KMS-11 (cell line): ENCODE measurements around the gene KIF16B.

Source experiments
- H2AFZ ChIP-seq: fragments of 200-600 bp; sonication (generic); 2 replicates; pipeline ENCODE4 v1.6.1; 2016; ENCODE audit warnings: antibody characterized with exemption, mixed run types, low read depth
- H3K27ac ChIP-seq: fragments of 200-600 bp; sonication (generic); 2 replicates; pipeline ENCODE4 v1.6.1; 2016; ENCODE audit warnings: mild to moderate bottlenecking, mixed run types
- H3K27me3 ChIP-seq: fragments of 200-600 bp; sonication (generic); 2 replicates; pipeline ENCODE4 v1.6.1; 2017; ENCODE audit warnings: mild to moderate bottlenecking, low read depth, mixed run types, moderate library complexity; ENCODE audit not compliant: insufficient read depth
- H3K36me3 ChIP-seq: fragments of 200-600 bp; sonication (generic); 2 replicates; pipeline ENCODE4 v1.6.1; 2017; ENCODE audit warnings: mild to moderate bottlenecking, mixed run types; ENCODE audit not compliant: insufficient read depth
- H3K4me1 ChIP-seq: fragments of 200-600 bp; sonication (generic); 2 replicates; pipeline ENCODE4 v1.6.1; 2016; ENCODE audit warnings: mild to moderate bottlenecking, low read depth, mixed run types; ENCODE audit not compliant: poor library complexity, severe bottlenecking
- H3K4me2 ChIP-seq: fragments of 200-600 bp; sonication (generic); 2 replicates; pipeline ENCODE4 v1.7.0; 2016; ENCODE audit warnings: mild to moderate bottlenecking, mixed run types
- H3K4me3 ChIP-seq: fragments of 200-600 bp; sonication (generic); IDR thresholded peaks from 2 replicates; pipeline ENCODE4 v1.6.1; 2017; ENCODE audit warnings: low read depth, low read length, mixed read lengths; ENCODE audit not compliant: insufficient read depth
- H3K79me2 ChIP-seq: fragments of 200-600 bp; sonication (generic); 2 replicates; pipeline ENCODE4 v1.6.1; 2016; ENCODE audit warnings: low read depth, mixed run types; ENCODE audit not compliant: insufficient read depth
- H3K9ac ChIP-seq: fragments of 200-600 bp; sonication (generic); 2 replicates; pipeline ENCODE4 v1.6.1; 2016; ENCODE audit warnings: mild to moderate bottlenecking, mixed run types
- H4K20me1 ChIP-seq: fragments of 200-600 bp; sonication (generic); 2 replicates; pipeline ENCODE4 v1.6.1; 2016; ENCODE audit warnings: mild to moderate bottlenecking, mixed run types; ENCODE audit not compliant: insufficient read depth
- TF ChIP-seq, protein P1 (sequence below): fragments of 200-600 bp; sonication (generic); conservative IDR thresholded peaks from 2 replicates; pipeline ENCODE4 v1.6.1; 2017; ENCODE audit warnings: low read depth, mild to moderate bottlenecking, antibody characterized with exemption, low read length, moderate library complexity, mixed read lengths

The KIF16B gene

DNA sequence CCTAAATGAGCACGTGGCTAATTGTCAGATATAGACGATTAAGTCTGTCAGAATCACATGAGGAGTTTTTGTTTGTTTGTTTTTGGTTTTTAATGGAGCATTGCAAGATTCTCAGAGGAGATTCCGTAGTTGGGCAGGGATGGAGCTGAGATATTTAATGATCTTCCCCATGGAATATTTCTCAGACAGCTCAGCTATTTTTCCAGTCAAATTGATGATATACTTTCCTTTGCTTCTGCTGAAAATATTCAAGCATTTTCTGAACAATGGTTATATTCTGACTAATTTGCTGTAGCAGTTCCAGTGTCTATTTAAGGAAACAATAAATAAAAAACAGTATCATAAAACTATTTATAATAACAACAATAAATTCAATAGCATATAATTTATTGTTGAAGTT, 348.4 kb downstream of the KIF16B start:
- TF ChIP-seq, protein P1, sequence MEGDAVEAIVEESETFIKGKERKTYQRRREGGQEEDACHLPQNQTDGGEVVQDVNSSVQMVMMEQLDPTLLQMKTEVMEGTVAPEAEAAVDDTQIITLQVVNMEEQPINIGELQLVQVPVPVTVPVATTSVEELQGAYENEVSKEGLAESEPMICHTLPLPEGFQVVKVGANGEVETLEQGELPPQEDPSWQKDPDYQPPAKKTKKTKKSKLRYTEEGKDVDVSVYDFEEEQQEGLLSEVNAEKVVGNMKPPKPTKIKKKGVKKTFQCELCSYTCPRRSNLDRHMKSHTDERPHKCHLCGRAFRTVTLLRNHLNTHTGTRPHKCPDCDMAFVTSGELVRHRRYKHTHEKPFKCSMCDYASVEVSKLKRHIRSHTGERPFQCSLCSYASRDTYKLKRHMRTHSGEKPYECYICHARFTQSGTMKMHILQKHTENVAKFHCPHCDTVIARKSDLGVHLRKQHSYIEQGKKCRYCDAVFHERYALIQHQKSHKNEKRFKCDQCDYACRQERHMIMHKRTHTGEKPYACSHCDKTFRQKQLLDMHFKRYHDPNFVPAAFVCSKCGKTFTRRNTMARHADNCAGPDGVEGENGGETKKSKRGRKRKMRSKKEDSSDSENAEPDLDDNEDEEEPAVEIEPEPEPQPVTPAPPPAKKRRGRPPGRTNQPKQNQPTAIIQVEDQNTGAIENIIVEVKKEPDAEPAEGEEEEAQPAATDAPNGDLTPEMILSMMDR, result no peak
- Histone ChIP-seq H2AFZ (no peak overlapping the region), H3K27me3 (no peaks in the 10 kb centered on the region)

DNA sequence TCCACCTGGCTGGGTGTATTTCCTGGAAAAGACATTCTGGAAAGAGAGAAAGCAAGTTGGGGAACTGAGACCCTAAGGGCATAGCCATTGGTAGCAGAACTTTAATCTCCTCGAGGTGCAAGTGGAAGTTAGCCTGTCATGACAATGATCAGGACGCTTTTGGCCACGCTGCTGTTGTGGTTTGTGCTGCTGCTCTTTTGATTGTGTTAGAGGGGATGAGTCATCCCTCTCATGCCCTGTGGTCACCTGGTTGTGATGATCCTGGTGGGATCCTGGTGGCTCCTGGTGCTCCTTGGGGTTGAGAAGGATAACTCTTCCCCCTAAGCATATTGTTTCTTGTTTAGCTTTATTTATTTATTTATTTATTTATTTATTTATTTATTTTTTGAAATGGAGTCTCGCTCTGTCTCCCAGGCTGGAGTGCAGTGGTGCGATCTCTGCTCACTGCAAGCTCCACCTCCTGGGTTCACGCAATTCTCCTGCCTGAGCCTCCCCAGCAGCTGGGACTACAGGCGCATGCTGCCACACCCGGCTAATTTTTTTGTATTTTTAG, 350.3 kb downstream of the KIF16B start:
- Histone ChIP-seq H3K79me2 (no peaks in the 10 kb centered on the region), H3K4me1 (no peaks in the 10 kb centered on the region), H2AFZ (no peak overlapping the region), H3K4me3 (no peak overlapping the region), H3K4me2 (no peak overlapping the region), H3K27me3 (no peaks in the 10 kb centered on the region), H3K9ac (no peak overlapping the region), H3K36me3 (no peaks in the 10 kb centered on the region), H3K27ac (no peak overlapping the region), H4K20me1 (no peaks in the 10 kb centered on the region)
- TF ChIP-seq, protein P1, result no peak

More for the DNA sequence above, 348.4 kb downstream of the KIF16B start:
- Histone ChIP-seq H4K20me1 (no peaks in the 10 kb centered on the region), H3K4me3 (no peak overlapping the region), H3K4me2 (no peak overlapping the region), H3K9ac (no peak overlapping the region), H3K36me3 (no peaks in the 10 kb centered on the region), H3K79me2 (no peaks in the 10 kb centered on the region), H3K27ac (no peak overlapping the region), H3K4me1 (no peaks in the 10 kb centered on the region)
